Ammon's horn (tissue), 1 donor: ENCODE results near the gene ASCC2.
"Not testable (repeated sequence)": the region's sequence is repeated elsewhere in the genome, so short reads cannot be mapped to it uniquely, and the experiment has no call there.

ENCODE experiments used
- DNase-seq: peaks from one replicate; pipeline ENCODE4 v3.0.0-alpha.2; 2016; ENCODE audit warnings: low spot score

The ASCC2 gene

DNA sequence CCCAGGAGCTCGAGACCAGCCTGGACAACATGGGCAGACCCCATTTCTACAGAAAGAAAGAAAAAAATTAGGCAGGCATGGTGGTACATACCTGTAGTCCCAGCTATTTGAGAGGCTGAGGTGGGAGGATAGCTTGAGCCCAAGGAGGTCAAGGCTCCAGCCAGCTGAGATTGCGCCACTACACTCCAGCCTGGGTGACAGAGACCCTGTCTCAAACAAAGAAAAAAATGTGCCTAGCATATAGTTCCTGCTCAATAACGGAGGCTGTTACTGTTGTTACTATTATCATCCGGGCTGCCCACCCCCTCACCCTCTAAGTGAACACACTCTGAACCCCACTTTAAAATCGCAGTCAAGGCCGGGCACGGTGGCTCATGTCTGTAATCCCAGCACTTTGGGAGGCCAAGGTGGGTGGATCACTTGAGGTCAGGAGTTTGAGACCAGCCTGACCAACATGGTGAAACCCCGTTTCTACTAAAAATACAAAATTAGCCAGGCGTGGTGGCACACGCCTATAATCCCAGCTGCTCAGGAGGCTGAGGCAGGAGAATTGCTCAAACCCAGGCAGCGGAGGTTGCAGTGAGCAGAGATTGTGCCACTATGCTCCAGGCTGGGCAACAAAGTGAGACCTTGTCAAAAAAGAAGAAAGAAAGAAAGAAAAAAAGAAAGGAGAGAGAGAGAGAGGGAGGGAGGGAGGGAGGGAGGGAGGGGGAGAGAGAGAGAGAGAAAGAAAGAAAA lies 83.2 kb downstream of the ASCC2 start:
- DNase-seq, result not testable (repeated sequence)

DNA sequence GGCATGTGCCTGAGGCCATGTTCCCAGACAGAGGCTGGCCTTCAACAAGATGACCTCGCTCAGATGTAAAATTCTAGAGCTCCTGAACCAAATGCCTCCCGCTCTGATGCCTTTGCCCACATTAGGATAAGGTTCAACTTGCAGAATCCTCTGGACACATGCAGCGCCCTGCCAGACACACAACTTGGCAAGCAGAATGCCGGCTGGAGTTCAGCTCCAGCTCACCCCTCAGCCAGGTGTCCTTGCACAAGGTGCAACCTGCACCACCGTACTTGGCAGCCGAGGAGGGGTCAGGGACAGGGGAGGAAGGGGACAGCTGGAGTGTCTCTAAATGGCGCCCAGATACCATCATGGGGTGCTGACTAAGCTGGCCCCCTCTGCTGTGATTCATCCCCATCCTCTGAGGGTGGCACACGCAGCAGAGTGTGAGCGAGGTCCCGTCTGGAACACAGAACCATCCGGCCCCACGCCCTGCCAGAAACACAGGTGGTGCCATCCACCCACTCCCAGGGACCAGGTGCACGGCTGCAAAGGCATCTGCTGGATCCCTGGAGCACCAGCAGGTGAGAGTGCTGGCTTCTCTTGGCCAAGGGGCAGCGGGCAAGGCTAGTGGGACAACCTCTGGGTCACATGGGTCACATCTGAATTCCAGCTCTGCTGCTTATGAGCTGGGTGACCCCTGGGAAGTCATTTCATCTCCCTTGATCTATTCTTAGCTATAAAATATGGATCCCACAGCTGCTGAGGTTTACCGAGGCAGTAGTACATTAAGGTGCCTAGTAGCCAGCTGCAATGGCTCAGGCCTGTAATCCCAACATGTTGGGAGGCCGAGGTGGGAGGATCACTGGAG lies 84.0 kb downstream of the ASCC2 start:
- DNase-seq, result no peak

DNA sequence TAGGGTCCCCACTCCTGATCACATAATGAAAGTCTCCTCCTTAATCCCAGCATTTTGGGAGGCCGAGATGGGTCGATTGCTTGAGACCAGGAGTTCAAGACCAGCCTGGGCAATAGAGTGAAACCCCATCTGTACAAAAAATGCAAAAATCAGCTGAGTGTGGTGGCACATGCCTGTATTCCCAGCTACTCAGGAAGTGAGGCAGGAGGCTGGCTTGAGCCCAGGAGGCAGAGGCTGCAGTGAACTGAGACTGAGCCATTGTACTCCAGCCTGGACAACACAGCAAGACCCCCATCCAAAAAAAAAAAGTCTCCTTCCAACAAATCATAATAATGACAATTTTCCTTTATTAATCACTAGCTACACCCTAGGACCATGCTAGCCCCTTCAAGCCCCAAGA lies 86.4 kb downstream of the ASCC2 start:
- DNase-seq, result no peak

DNA sequence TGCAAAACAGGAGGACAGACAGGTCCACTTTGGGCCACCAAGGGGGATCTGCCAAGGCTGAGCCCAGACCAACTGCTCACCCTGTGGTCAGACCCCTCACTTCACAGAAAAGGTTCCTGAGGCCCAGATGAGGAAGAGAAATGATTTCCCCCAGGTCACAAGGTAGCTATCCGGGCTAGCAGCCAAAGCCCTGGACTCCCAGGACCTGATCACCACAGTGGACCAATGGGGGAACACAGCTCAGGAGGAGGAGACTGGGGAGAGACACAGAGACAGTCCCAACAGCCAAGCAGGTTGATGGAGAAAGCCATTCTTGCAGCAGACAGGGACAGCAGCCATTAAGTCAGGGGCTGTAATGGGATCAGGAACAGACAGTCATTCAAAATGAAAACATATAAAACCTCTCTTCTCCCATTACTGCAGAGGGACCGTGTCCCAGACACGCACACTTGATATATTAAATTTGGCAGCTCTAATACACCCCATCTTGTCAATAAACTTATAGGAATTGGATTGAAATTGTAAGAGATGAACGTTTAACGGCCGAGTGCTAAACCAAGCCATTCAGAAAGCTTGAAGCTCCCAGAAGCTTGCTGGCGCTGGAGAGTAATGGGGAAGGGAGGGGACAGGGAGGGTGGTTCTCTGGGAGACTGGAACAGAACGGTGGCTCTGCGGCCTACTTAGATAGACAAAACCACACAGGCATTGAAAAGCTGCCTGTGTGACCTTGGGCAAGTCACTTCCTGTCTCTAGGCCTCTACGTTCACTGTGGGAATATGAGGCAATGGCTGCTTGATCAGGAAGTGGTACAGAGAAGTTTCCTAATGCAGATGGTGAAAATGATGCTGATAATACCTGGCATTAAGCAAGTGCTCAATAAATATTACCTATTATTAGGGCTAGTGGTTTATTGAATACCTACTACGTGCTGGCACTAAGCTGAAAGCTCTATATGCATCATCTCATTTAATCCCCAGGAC lies 87.2 kb downstream of the ASCC2 start:
- no peak for DNase-seq

DNA sequence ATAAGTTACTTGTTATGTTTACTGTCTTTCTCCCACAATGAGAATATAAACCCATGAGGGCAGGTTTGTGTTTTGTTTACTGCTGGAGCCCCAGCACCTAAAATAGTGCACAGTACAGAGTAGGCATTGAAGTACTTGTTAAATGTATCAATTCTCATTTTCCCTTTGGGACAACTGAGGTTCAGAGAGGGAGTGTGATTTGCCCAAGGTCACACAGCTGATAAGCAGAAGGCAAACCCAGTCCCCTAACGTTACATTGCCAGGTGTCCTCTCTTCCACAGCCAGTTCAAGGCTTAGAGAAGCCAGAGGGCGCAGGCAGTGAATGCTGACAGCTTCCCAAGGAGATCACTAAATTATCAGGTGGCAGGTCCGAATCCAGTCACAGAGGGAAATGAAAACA lies 88.0 kb downstream of the ASCC2 start:
- DNase-seq, result no peak

DNA sequence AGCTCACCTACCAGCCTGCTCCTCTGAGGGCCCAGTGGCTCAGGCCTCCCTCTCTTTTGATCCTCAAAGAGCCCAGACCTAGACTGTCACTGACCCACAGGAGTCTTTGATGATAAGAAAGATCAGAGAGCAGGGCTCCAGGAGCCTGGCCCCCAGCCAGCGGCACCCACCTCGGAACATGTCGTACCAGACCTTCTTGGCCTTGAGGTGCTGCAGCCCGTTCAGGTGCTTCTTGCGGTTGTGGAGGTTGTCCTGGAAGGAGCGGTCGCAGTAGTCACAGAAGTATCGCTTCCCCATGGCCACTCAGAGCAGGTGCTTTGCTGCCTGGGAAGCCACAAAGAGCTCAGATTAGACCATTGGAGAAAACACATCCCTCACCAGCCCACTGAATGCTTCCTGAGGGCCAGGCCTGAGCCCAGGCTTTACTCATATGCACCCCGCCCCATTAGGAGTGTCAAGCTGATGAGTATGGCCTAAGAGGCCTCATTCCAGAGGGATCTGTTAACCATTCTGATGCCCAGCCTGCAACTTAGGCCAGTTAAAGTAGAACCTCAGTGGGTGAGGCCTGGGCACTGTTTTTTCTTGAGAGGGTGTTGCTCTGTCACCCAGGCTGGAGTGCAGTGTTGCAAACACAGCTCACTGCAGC lies 89.7 kb downstream of the ASCC2 start:
- no peak for DNase-seq

DNA sequence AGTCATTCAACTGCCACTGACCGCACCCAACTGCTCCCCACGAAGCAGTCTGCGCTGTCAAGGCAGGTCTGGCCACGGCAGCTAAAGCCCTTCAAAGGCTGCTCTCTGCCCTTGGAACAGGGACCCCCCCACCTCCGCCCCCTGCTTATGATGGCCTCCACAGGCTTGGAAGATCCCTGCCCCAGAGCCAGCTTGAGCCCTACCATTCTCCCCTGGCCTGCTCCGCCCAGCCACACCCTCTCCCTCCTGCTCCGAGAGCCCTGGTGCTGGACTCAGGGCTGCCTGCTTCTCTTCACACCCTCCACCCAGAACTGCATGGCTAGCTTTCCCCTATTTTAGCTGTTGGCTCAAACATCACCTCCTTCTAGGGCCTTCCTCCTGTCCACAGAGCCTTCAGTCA lies 90.2 kb downstream of the ASCC2 start:
- DNase-seq, result no peak

DNA sequence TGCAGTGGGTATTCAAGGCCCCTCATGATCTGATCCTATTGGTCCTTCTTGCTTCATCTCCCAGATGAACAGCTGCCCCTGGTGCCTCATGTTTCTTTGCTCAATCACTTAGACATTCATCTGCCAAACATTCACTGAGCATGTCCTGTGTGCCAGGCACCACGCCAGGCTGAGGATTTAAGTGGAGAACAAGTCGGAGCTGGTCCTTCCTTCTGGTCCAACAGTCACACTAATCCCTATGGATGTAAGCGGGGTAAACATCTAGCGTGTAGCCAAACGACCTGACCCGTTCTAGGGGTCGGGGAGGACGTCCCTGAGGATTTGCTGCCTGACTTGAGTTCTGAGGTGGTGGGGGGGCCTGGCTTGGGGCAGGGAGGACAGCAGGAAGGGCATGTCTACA lies 93.2 kb downstream of the ASCC2 start:
- DNase-seq, result peak; percentile 77

DNA sequence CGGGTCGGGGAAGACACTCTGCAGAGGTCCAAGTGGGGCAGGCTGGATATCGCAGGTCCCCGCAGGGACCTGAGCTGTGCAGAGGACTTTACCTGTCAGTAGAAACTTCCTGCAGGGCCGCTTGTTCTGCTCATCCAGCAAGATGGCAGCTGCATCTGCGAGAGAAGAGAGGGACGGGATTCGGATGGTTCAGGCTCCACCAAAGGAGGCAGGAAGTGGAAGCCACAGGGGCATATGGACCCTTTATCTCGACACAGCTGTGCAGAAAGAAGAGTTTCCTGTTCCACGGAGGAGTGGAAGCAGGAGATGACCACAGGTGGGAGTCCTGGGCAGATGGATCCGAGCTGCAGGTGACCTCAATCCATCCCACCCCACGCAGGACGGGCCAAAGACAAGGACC lies 95.7 kb downstream of the ASCC2 start:
- DNase-seq, result no peak

DNA sequence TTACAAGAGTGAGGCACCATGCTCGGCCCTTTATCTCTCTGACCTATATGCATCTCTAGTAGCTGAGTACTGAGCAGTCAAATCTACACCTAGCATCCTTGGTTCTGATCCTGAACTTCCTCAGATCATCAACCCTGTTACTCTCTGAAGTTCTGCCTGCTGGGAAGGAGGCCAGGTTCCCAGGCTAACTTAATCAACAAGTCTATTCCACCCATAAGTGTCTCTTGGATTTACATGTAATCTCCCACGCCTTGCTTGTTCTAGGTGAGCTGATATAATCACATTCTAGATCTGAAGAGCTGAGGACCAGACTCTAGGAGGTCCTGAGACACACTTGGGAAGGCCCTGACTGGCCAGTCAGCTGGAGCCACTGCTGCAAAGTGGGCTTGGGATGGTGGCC lies 96.1 kb downstream of the ASCC2 start:
- no peak for DNase-seq

DNA sequence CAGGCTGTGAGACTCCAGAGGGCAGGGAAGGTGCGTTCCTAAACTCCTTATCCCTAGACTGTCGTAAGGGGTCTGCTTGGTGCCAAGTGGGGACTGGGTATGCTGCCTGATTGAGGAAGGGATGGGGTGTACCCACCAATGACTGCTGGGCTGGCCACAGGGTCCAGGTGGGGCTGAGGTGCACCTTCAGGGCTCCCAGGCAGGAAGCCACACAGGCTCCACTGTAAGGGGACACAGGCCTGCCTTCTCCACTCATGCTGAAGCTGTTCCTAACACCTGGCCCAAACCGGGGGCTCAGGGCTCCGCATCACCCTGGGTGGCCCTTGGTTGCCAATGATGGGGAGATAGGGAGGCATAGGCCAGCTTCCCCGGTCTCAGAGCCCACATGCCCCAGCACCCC lies 97.9 kb downstream of the ASCC2 start:
- DNase-seq, result no peak

DNA sequence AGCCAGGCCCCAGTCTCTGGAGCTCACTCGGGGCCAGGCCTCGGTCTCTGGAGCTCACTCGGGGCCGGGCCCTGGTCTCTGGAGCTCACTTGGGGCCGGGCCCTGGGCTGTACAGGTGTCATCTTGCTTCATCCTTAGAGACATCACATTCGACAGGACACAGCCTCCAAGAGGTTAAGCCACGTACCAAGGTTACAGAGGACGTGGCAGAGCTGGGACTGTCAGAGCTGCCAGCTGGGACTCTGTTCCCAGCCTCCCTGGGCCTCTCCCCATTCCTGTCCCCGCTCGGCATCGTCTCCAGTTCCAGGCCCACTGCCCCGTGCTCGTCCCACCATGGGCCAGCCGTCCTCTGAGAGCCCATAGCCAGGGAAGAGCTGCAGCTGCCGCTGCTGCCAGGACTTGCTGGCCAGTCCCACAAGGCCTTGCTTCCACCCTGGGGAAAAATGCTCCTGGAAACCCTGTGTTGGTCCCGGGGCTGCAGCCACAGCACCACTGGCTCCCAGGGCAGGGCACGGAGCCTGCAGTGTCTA lies 98.7 kb downstream of the ASCC2 start:
- no peak for DNase-seq
